Stimulated activated CD4-positive, alpha-beta T cell treated with anti-CD3 and anti-CD28 coated beads, TNF-alpha, amount 100 ng/mL, for 24 hours (primary cell): ENCODE data around the gene TTLL10.
A peak's percentile ranks its signal among the peaks of the same experiment; 100 is the strongest.
"Not testable (repeated sequence)": the region's sequence is repeated elsewhere in the genome, so short reads cannot be mapped to it uniquely, and the experiment has no call there.

ENCODE experiments used
- DNase-seq, 3 experiments: peaks; one replicate each; pipeline ENCODE4 v3.0.0-alpha.2; 2020; ENCODE audit warnings: low read depth in 3 of 3

The TTLL10 gene

GRCh38 chr1:1141244-1141910 is 32.3 kb upstream of the TTLL10 start:
- DNase-seq, result no peak

GRCh38 chr1:1141911-1142250 is 31.8 kb upstream of the TTLL10 start:
- no peak for DNase-seq

GRCh38 chr1:1142352-1142751 is 31.3 kb upstream of the TTLL10 start:
- DNase-seq, result not testable (repeated sequence)

GRCh38 chr1:1142844-1143243 is 30.8 kb upstream of the TTLL10 start:
- DNase-seq, result no peak

- DNase-seq, result no peak
Observed at GRCh38 chr1:1143636-1144035, 30.0 kb upstream of the TTLL10 start.

- DNase-seq, result peak; percentile 30 to 60 (median 38)
Observed at GRCh38 chr1:1144122-1144842, 29.4 kb upstream of the TTLL10 start.

GRCh38 chr1:1144843-1145546 is 28.7 kb upstream of the TTLL10 start:
- no peak for DNase-seq

GRCh38 chr1:1145547-1145914 is 28.1 kb upstream of the TTLL10 start:
- no peak for DNase-seq

GRCh38 chr1:1146026-1146425 is 27.7 kb upstream of the TTLL10 start:
- DNase-seq, result no peak

GRCh38 chr1:1146596-1146995 is 27.1 kb upstream of the TTLL10 start:
- no peak for DNase-seq

- no peak for DNase-seq
Observed at GRCh38 chr1:1148061-1148460, 25.6 kb upstream of the TTLL10 start.

GRCh38 chr1:1148569-1148968 is 25.1 kb upstream of the TTLL10 start:
- no peak for DNase-seq

- DNase-seq, result no peak
Observed at GRCh38 chr1:1149416-1149815, 24.3 kb upstream of the TTLL10 start.

GRCh38 chr1:1150100-1150499 is 23.6 kb upstream of the TTLL10 start:
- DNase-seq, result no peak

GRCh38 chr1:1151306-1151705 is 22.4 kb upstream of the TTLL10 start:
- no peak for DNase-seq

- DNase-seq, result not testable (repeated sequence)
Observed at GRCh38 chr1:1152431-1152830, 21.2 kb upstream of the TTLL10 start.

GRCh38 chr1:1153215-1153614 is 20.5 kb upstream of the TTLL10 start:
- DNase-seq, result not testable (repeated sequence)

- no peak for DNase-seq
Observed at GRCh38 chr1:1153874-1154273, 19.8 kb upstream of the TTLL10 start.

- DNase-seq, result no peak
Observed at GRCh38 chr1:1155258-1155657, 18.4 kb upstream of the TTLL10 start.

GRCh38 chr1:1156140-1157032 is 17.3 kb upstream of the TTLL10 start:
- DNase-seq, result no peak

GRCh38 chr1:1157033-1157365 is 16.7 kb upstream of the TTLL10 start:
- DNase-seq, result no peak

GRCh38 chr1:1157426-1157913 is 16.2 kb upstream of the TTLL10 start:
- DNase-seq, result peak; percentile 38 to 79 (median 43)
